HEK293 (cell line): ENCODE measurements around the gene NABP1.

ENCODE experiments used
- CTCF ChIA-PET: fragments of 350-600 bp; formaldehyde crosslinking; extraction: SDS; loops from one replicate; lab custom pipeline; 2021; ENCODE audit warnings: antibody characterized with exemption; lab: Yijun Ruan, JAX
- POLR2A ChIA-PET: fragments of 300-600 bp; formaldehyde crosslinking; extraction: SDS; loops from one replicate; lab custom pipeline; 2020; ENCODE audit warnings: antibody characterized with exemption, inconsistent platforms; lab: Yijun Ruan, JAX
- H3K27ac ChIP-seq: fragments of 200-500 bp; sonication (Bioruptor generic); 2 replicates; pipeline ENCODE4 v1.5.1; 2014; ENCODE audit warnings: low read depth, low read length, control low read depth, inconsistent platforms; ENCODE audit errors: extremely low read depth
- H3K36me3 ChIP-seq, 2 experiments: fragments of 200-500 bp in 1 of 2; sonication (Bioruptor generic) in 1 of 2; 1 replicate in 1 of 2; 2 replicates in 1 of 2; pipeline ENCODE4 v1.5.1; 2014 to 2017; ENCODE audit warnings: inconsistent platforms in 2 of 2, low read length in 2 of 2; ENCODE audit not compliant: control insufficient read depth in 2 of 2, insufficient read depth in 1 of 2
- H3K4me1 ChIP-seq: fragments of 200-500 bp; sonication (Bioruptor generic); 2 replicates; pipeline ENCODE4 v1.5.1; 2014; ENCODE audit warnings: mild to moderate bottlenecking, low read length, inconsistent platforms; ENCODE audit not compliant: control insufficient read depth, insufficient read depth
- H3K4me3 ChIP-seq: 2 replicates; pipeline ENCODE4 v1.5.1; 2011; ENCODE audit warnings: low read depth, mild to moderate bottlenecking, control low read depth, low read length, moderate library complexity
- H3K9me3 ChIP-seq: fragments of 200-500 bp; sonication (Bioruptor generic); 2 replicates; pipeline ENCODE4 v1.5.1; 2014; ENCODE audit warnings: low read depth, low read length, inconsistent platforms; ENCODE audit not compliant: control insufficient read depth, insufficient read depth
- GLIS1 ChIP-seq: fragments of 450-650 bp; formaldehyde crosslinking; IDR thresholded peaks from 2 replicates; pipeline ENCODE4 v1.5.1; 2016; ENCODE audit warnings: missing biosample characterization, missing genetic modification characterization
- HIC1 ChIP-seq: fragments of 450-650 bp; formaldehyde crosslinking; IDR thresholded peaks from 2 replicates; pipeline ENCODE4 v1.5.1; 2016; ENCODE audit warnings: missing biosample characterization, missing genetic modification characterization
- INSM2 ChIP-seq: fragments of 450-650 bp; formaldehyde crosslinking; IDR thresholded peaks from 2 replicates; pipeline ENCODE4 v1.5.1; 2016; ENCODE audit warnings: missing biosample characterization, missing genetic modification characterization
- KLF8 ChIP-seq: fragments of 450-650 bp; formaldehyde crosslinking; IDR thresholded peaks from 2 replicates; pipeline ENCODE4 v1.5.1; 2016; ENCODE audit warnings: missing biosample characterization, missing genetic modification characterization
- REPIN1 ChIP-seq: fragments of 450-650 bp; formaldehyde crosslinking; IDR thresholded peaks from 2 replicates; pipeline ENCODE4 v1.5.1; 2017; ENCODE audit warnings: missing biosample characterization, missing genetic modification characterization, low read depth
- ZEB2 ChIP-seq: fragments of 450-650 bp; formaldehyde crosslinking; IDR thresholded peaks from 2 replicates; pipeline ENCODE4 v1.5.1; 2016; ENCODE audit warnings: missing biosample characterization, missing genetic modification characterization
- ZFP3 ChIP-seq: fragments of 450-650 bp; formaldehyde crosslinking; IDR thresholded peaks from 2 replicates; pipeline ENCODE4 v1.5.1; 2016; ENCODE audit warnings: low read depth, missing biosample characterization, missing genetic modification characterization
- ZNF155 ChIP-seq: fragments of 450-650 bp; formaldehyde crosslinking; IDR thresholded peaks from 2 replicates; pipeline ENCODE4 v1.5.1; 2016; ENCODE audit warnings: missing biosample characterization, missing genetic modification characterization
- ZNF157 ChIP-seq: fragments of 450-650 bp; formaldehyde crosslinking; IDR thresholded peaks from 2 replicates; pipeline ENCODE4 v1.5.1; 2016; ENCODE audit warnings: missing biosample characterization, missing genetic modification characterization
- ZNF223 ChIP-seq: fragments of 450-650 bp; formaldehyde crosslinking; IDR thresholded peaks from 2 replicates; pipeline ENCODE4 v1.5.1; 2016; ENCODE audit warnings: missing biosample characterization, missing genetic modification characterization
- ZNF426 ChIP-seq: fragments of 450-650 bp; formaldehyde crosslinking; IDR thresholded peaks from 2 replicates; pipeline ENCODE4 v1.5.1; 2017; ENCODE audit warnings: missing biosample characterization, missing genetic modification characterization, mild to moderate bottlenecking, inconsistent platforms, moderate library complexity
- ZNF521 ChIP-seq: fragments of 450-650 bp; formaldehyde crosslinking; IDR thresholded peaks from 2 replicates; pipeline ENCODE4 v1.5.1; 2017; ENCODE audit warnings: missing biosample characterization, mild to moderate bottlenecking, missing genetic modification characterization
- ZNF530 ChIP-seq: fragments of 450-650 bp; formaldehyde crosslinking; IDR thresholded peaks from 2 replicates; pipeline ENCODE4 v1.5.1; 2016; ENCODE audit warnings: low read depth, missing biosample characterization, missing genetic modification characterization
- ZNF544 ChIP-seq: fragments of 450-650 bp; formaldehyde crosslinking; IDR thresholded peaks from 2 replicates; pipeline ENCODE4 v1.5.0; 2017; ENCODE audit warnings: missing biosample characterization, missing genetic modification characterization
- ZNF707 ChIP-seq: fragments of 450-650 bp; formaldehyde crosslinking; IDR thresholded peaks from 2 replicates; pipeline ENCODE4 v1.5.1; 2016; ENCODE audit warnings: missing biosample characterization, missing genetic modification characterization
- TF ChIP-seq, protein P1 (sequence below): fragments of 450-650 bp; formaldehyde crosslinking; IDR thresholded peaks from 2 replicates; pipeline ENCODE4 v1.5.1; 2016; ENCODE audit warnings: missing biosample characterization, missing genetic modification characterization
- TF ChIP-seq, protein P2 (sequence below): fragments of 450-650 bp; formaldehyde crosslinking; IDR thresholded peaks from 2 replicates; pipeline ENCODE4 v1.5.1; 2016; ENCODE audit warnings: missing biosample characterization, missing genetic modification characterization
- TF ChIP-seq, protein P3 (sequence below): fragments of 450-650 bp; formaldehyde crosslinking; IDR thresholded peaks from 2 replicates; pipeline ENCODE4 v1.5.1; 2016; ENCODE audit warnings: missing biosample characterization, missing genetic modification characterization, low read depth

NABP1 gene

DNA sequence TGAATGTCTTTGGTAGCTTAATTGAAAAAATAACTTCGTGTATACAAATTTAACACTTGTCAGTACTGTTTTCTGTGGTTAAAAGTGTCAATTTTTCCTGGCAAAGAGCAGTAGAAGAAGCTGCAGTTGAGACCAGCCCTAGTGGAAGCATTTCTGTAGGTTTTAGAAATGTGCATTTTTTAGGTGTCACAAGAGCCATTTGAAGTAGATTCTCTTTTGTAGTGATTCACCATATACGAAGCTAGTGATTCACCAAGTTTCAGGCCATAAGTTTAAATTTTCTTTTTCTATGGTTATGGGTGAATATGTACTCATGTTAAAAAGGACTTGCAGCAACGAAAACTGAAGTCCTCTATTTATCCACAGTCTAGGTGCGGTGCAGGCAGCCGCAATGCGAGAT, 4.2 kb downstream of the NABP1 start:
- Histone ChIP-seq H3K4me1 (peaks cover 3% of the 10 kb centered on the region; the same call in 1 of the 2 replicates), H3K27ac (no peak overlapping the region), H3K9me3 (no peaks in the 10 kb centered on the region), H3K4me3 (no peak overlapping the region), H3K36me3 (peaks cover 31 to 52% of the 10 kb centered on the region in 2 experiments)
- ChIA-PET POLR2A (no interaction called here), CTCF (interaction anchor here (2.2 kb wide), 1 partner anchor 9 kb away, joined by 10 read pairs; no protein-coding TSS in a partner anchor)
- TF ChIP-seq ZNF426 (tag by site-specific recombination) (no peak), GLIS1 (tag by site-specific recombination) (no peak), ZNF530 (tag by site-specific recombination) (no peak)
- TF ChIP-seq, protein P1, sequence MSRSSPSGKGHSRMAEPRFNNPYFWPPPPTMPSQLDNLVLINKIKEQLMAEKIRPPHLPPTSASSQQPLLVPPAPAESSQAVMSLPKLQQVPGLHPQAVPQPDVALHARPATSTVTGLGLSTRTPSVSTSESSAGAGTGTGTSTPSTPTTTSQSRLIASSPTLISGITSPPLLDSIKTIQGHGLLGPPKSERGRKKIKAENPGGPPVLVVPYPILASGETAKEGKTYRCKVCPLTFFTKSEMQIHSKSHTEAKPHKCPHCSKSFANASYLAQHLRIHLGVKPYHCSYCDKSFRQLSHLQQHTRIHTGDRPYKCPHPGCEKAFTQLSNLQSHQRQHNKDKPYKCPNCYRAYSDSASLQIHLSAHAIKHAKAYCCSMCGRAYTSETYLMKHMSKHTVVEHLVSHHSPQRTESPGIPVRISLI (tag by site-specific recombination): no peak

DNA sequence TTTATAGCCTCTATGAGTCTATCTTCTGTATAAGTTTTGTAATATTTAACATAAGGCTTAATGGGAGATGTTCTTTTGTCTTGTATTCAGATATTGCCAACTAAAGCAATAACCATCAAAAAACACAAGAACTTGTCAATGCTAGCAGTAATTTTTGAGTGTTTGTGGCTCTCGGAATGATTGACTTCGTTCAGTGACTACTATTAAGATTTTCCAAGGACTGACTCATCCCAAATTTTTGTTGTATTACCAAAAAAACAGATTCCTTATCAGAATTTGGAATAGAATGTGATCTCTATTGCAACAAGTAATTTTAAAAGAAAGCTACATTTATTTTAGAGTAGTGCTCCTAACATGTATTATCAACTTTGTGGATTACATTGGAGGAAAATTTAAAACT, 8.1 kb downstream of the NABP1 start:
- CTCF ChIA-PET: interaction anchor here (0.6 kb wide), 1 partner anchor 100 kb away, joined by 3 read pairs; no protein-coding TSS in a partner anchor
- Histone ChIP-seq H3K9me3 (no peaks in the 10 kb centered on the region), H3K4me3 (no peak overlapping the region), H3K36me3 (peaks cover 31 to 64% of the 10 kb centered on the region in 2 experiments), H3K4me1 (peaks cover 7% of the 10 kb centered on the region), H3K27ac (no peak overlapping the region)
- TF ChIP-seq ZNF707 (no peak), INSM2 (no peak), KLF8 (no peak), ZNF155 (tag by site-specific recombination) (no peak), ZNF157 (tag by site-specific recombination) (no peak)
- TF ChIP-seq, protein P2, sequence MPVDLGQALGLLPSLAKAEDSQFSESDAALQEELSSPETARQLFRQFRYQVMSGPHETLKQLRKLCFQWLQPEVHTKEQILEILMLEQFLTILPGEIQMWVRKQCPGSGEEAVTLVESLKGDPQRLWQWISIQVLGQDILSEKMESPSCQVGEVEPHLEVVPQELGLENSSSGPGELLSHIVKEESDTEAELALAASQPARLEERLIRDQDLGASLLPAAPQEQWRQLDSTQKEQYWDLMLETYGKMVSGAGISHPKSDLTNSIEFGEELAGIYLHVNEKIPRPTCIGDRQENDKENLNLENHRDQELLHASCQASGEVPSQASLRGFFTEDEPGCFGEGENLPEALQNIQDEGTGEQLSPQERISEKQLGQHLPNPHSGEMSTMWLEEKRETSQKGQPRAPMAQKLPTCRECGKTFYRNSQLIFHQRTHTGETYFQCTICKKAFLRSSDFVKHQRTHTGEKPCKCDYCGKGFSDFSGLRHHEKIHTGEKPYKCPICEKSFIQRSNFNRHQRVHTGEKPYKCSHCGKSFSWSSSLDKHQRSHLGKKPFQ (tag by site-specific recombination): no peak
- TF ChIP-seq, all 188 proteins: peak for 0
- POLR2A ChIA-PET: no interaction called here

DNA sequence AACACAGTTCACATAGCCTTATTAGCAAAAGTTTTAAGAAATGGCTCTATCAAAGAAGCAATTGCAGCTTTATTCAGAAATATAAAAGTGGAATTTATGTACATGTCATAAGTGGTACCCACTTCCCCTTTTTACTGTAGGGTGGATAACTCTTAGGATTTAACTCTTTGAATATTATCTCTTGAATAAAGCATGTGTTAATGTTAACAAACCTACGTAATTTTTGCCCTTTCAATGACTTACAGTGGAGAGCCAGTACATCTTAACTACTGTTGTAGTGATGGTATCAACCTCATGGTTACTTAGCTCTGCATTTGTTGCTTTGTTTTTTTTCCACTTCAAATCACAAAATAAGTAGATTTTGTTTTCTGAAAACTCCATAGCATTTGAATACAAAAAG, 8.8 kb downstream of the NABP1 start:
- Histone ChIP-seq H3K27ac (no peak overlapping the region), H3K4me1 (peaks cover 7% of the 10 kb centered on the region), H3K4me3 (no peak overlapping the region), H3K9me3 (no peaks in the 10 kb centered on the region), H3K36me3 (peaks cover 31 to 64% of the 10 kb centered on the region in 2 experiments)
- TF ChIP-seq ZFP3: no peak
- no peak for TF ChIP-seq ZNF521 (tag by site-specific recombination)
- no peak for TF ChIP-seq ZEB2 (tag by site-specific recombination)
- TF ChIP-seq HIC1 (tag by site-specific recombination): no peak
- TF ChIP-seq ZNF223: no peak
- TF ChIP-seq ZNF544: no peak
- TF ChIP-seq REPIN1: no peak
- TF ChIP-seq, protein P3, sequence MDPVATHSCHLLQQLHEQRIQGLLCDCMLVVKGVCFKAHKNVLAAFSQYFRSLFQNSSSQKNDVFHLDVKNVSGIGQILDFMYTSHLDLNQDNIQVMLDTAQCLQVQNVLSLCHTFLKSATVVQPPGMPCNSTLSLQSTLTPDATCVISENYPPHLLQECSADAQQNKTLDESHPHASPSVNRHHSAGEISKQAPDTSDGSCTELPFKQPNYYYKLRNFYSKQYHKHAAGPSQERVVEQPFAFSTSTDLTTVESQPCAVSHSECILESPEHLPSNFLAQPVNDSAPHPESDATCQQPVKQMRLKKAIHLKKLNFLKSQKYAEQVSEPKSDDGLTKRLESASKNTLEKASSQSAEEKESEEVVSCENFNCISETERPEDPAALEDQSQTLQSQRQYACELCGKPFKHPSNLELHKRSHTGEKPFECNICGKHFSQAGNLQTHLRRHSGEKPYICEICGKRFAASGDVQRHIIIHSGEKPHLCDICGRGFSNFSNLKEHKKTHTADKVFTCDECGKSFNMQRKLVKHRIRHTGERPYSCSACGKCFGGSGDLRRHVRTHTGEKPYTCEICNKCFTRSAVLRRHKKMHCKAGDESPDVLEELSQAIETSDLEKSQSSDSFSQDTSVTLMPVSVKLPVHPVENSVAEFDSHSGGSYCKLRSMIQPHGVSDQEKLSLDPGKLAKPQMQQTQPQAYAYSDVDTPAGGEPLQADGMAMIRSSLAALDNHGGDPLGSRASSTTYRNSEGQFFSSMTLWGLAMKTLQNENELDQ (tag by site-specific recombination): no peak
- ChIA-PET POLR2A (interaction anchor here (1.0 kb wide), 1 partner anchor 9 kb away, joined by 3 read pairs; the partner anchor contains the start of gene NABP1), CTCF (interaction anchor here (0.6 to 0.7 kb wide), 2 partner anchors 101 to 120 kb away, joined by 3 to 4 read pairs; no protein-coding TSS in a partner anchor)
